Esophagus squamous epithelium (tissue), 4 donors: ENCODE data around the gene WDFY3.

Experiments
- CTCF ChIP-seq, 6 experiments: fragments of 450-650 bp in 4 of 6; fragments of 200-600 bp in 2 of 6; sonication (generic) in 2 of 6; IDR thresholded peaks; one replicate each; pipeline ENCODE4 v1.5.1; 2016 to 2019; ENCODE audit warnings: antibody characterized with exemption in 6 of 6, mild to moderate bottlenecking in 4 of 6, moderate library complexity in 4 of 6
- POLR2A ChIP-seq, 4 donors: fragments of 450-650 bp; IDR thresholded peaks; one replicate each; pipeline ENCODE4 v1.6.1; 2017; ENCODE audit warnings: antibody characterized with exemption in 4 of 4, mild to moderate bottlenecking in 4 of 4, moderate library complexity in 3 of 4

GRCh38 chr4:84944947-84945346 lies 21.5 kb downstream of the WDFY3 start:
- TF ChIP-seq CTCF (IDR thresholded peaks at IDR 0.05) (no peak), POLR2A (IDR thresholded peaks at IDR 0.05) (no peak)
